OCI-LY3 (cell line): ENCODE data around the gene CLP1.

ENCODE experiments used
- H2AFZ ChIP-seq: fragments of 200-600, 300-600 bp; shearing (Covaris generic); 2 replicates; pipeline ENCODE4 v1.6.0; 2014; ENCODE audit warnings: antibody characterized with exemption, low read depth, low read length
- H3K27ac ChIP-seq: fragments of 200-600, 300-600 bp; sonication (generic); 2 replicates; pipeline ENCODE4 v1.5.1; 2014; ENCODE audit warnings: mild to moderate bottlenecking, low read length, moderate library complexity, mixed read lengths
- H3K27me3 ChIP-seq: fragments of 200-600, 300-600 bp; sonication (generic); 2 replicates; pipeline ENCODE4 v1.6.1; 2014; ENCODE audit warnings: low read depth, low read length, mixed read lengths
- H3K36me3 ChIP-seq: fragments of 200-600, 300-600 bp; sonication (generic); replicated peaks from 2 replicates; pipeline ENCODE3; 2014; ENCODE audit warnings: low read depth, low read length, mixed read lengths
- H3K4me1 ChIP-seq: fragments of 300-600, 200-600 bp; sonication (generic); 2 replicates; pipeline ENCODE4 v1.6.1; 2014; ENCODE audit warnings: low read length, mixed read lengths
- H3K4me2 ChIP-seq: fragments of 200-600, 300-600 bp; sonication (generic); 2 replicates; pipeline ENCODE4 v1.6.1; 2014; ENCODE audit warnings: low read length, mixed read lengths
- H3K4me3 ChIP-seq: fragments of 300-600, 200-600 bp; sonication (generic); 2 replicates; pipeline ENCODE4 v1.5.1; 2014; ENCODE audit warnings: antibody characterized with exemption, mild to moderate bottlenecking, low read length, moderate library complexity
- H3K79me2 ChIP-seq: fragments of 300-600, 200-600 bp; shearing (Covaris generic); 2 replicates; pipeline ENCODE4 v1.6.1; 2014; ENCODE audit warnings: mild to moderate bottlenecking, low read length, mixed read lengths
- H3K9ac ChIP-seq: fragments of 300-600, 200-600 bp; shearing (Covaris generic); 2 replicates; pipeline ENCODE4 v1.6.0; 2014; ENCODE audit warnings: mild to moderate bottlenecking, low read length, moderate library complexity
- H3K9me3 ChIP-seq: fragments of 200-600, 300-600 bp; shearing (Covaris generic); 2 replicates; pipeline ENCODE4 v1.6.1; 2014; ENCODE audit warnings: low read length, mixed read lengths; ENCODE audit not compliant: insufficient read depth
- H4K20me1 ChIP-seq: fragments of 200-600, 300-600 bp; sonication (generic); 2 replicates; pipeline ENCODE4 v1.6.1; 2016; ENCODE audit warnings: low read length, mixed read lengths; ENCODE audit not compliant: insufficient read depth
- EZH2phosphoT487 ChIP-seq: fragments of 200-600 bp; shearing (Covaris generic); IDR thresholded peaks from 2 replicates; pipeline ENCODE4 v1.6.1; 2018; ENCODE audit warnings: antibody characterized with exemption, mixed run types, low read depth
- TF ChIP-seq, protein P1 (sequence below): fragments of 200-600, 300-600 bp; sonication (generic); IDR thresholded peaks from 2 replicates; pipeline ENCODE4 v1.5.1; 2014; ENCODE audit warnings: antibody characterized with exemption, low read length, low read depth

The CLP1 gene

DNA sequence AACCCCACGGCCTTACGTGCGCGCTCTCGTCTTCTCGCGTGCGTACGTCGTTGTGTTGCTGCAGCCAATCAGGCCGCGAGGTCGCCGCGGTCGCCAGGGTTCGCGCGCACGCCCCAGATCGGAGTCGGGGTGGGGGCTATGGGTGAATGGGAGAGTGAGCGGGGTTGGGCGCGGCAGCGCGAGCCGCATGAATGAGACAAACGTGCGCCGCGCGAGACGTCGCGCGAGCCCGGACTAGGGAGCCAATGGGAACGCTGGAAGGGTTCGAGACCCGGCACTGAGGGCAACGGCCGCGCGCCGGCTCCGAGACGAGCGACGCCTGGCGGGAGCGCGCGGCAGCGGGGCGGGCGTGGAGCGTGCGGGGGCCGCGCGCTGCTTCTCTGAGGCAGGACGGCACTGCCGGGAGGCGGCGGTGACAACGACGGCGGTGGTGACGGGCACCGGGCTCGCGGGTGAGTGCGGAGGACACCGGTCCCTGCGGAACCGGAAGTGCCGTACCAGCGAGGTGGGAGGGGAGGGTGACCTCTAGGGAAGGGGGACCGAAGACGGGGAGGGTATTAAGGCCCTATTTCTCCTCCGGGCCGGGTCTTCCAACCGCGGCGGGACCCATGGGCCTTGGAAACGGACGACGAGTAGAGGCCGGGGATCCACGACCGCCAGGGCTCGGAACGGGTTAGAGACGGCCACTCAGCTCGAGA, 10.3 kb downstream of the CLP1 start, which contains the start of gene ZDHHC5:
Gene ZDHHC5 (plus strand): TSS at position 379 of the 698 bp plus-strand sequence. CDS start 4,977 bp downstream, outside the sequence.
- Histone ChIP-seq H3K27me3 (no peaks in the 10 kb centered on the region), H3K4me1 (peaks cover 18% of the 10 kb centered on the region), H3K27ac (peak within 1 kb of the TSS; percentile 80), H3K79me2 (peaks cover 49% of the 10 kb centered on the region), H2AFZ (peak within 1 kb of the TSS; percentile 88), H4K20me1 (peaks cover 5% of the 10 kb centered on the region; the same call in 1 of the 2 replicates), H3K36me3 (peaks cover 15% of the 10 kb centered on the region), H3K9ac (peak within 1 kb of the TSS; percentile 98), H3K9me3 (no peaks in the 10 kb centered on the region), H3K4me2 (peak within 1 kb of the TSS; percentile 85), H3K4me3 (peak within 1 kb of the TSS; percentile 97)
- TF ChIP-seq, protein P1, sequence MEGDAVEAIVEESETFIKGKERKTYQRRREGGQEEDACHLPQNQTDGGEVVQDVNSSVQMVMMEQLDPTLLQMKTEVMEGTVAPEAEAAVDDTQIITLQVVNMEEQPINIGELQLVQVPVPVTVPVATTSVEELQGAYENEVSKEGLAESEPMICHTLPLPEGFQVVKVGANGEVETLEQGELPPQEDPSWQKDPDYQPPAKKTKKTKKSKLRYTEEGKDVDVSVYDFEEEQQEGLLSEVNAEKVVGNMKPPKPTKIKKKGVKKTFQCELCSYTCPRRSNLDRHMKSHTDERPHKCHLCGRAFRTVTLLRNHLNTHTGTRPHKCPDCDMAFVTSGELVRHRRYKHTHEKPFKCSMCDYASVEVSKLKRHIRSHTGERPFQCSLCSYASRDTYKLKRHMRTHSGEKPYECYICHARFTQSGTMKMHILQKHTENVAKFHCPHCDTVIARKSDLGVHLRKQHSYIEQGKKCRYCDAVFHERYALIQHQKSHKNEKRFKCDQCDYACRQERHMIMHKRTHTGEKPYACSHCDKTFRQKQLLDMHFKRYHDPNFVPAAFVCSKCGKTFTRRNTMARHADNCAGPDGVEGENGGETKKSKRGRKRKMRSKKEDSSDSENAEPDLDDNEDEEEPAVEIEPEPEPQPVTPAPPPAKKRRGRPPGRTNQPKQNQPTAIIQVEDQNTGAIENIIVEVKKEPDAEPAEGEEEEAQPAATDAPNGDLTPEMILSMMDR: peak; percentile 44
- TF ChIP-seq EZH2phosphoT487: no peak

DNA sequence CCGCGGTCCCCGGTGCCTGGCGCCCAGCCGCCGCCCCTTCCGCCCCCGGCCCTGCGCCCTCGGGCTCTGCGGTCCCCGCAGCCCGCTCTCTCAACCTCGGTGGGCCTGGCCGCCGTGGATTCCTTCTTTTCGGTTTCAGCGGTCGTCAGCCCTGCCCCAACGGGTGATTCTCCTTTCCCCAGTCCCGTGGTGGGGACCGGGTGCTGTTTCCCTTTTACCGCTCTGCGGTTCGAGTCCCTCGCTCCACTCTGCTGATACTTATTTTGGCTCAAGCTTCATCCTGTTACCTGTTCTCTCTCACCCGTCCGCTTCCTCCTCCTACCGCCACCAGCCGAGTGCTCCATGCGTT, 10.8 kb downstream of the CLP1 start:
- peaks cover 54% of the 10 kb centered on the region for H3K79me2 ChIP-seq
- H3K27me3 ChIP-seq: no peaks in the 10 kb centered on the region
- peaks cover 5% of the 10 kb centered on the region; the same call in 1 of the 2 replicates for H4K20me1 ChIP-seq
- H3K36me3 ChIP-seq: peaks cover 20% of the 10 kb centered on the region
- H3K9ac ChIP-seq: peak overlapping the region; percentile 98
- peak overlapping the region; percentile 32; the same call in 1 of the 2 replicates for H2AFZ ChIP-seq
- peaks cover 18% of the 10 kb centered on the region for H3K4me1 ChIP-seq
- H3K4me3 ChIP-seq: peak overlapping the region; percentile 97
- no peaks in the 10 kb centered on the region for H3K9me3 ChIP-seq
- H3K4me2 ChIP-seq: peak overlapping the region; percentile 85
- TF ChIP-seq, protein P1: no peak
- TF ChIP-seq EZH2phosphoT487: no peak
- H3K27ac ChIP-seq: peak overlapping the region; percentile 80

DNA sequence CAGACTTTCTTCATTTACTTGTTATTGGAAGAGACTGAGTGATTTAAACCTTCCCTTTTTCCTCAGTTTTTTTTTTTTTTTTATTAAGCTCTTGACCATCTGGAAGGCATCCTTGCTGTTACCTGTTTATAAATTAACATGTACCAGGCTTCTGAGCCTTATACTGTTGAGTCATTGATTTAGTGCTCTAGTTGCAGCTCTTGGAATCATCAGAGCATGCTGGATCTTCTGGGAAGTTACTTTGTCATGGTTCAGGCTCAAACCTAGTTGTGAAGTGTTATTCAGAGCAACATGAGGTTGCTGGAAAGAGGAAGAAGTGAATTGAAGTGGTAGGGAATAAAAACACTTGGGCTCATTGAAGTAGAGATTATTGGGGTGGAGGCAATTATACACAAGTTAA, 16.7 kb downstream of the CLP1 start:
- no peak overlapping the region for H3K27ac ChIP-seq
- H3K4me2 ChIP-seq: no peak overlapping the region
- no peaks in the 10 kb centered on the region for H3K27me3 ChIP-seq
- no peaks in the 10 kb centered on the region for H3K9me3 ChIP-seq
- H3K9ac ChIP-seq: no peak overlapping the region
- H4K20me1 ChIP-seq: peaks cover 29% of the 10 kb centered on the region
- H3K36me3 ChIP-seq: peaks cover 57% of the 10 kb centered on the region
- H3K79me2 ChIP-seq: peaks cover 95% of the 10 kb centered on the region
- TF ChIP-seq EZH2phosphoT487: no peak
- TF ChIP-seq, protein P1: no peak
- H3K4me3 ChIP-seq: no peak overlapping the region
- peaks cover 9% of the 10 kb centered on the region for H3K4me1 ChIP-seq
- H2AFZ ChIP-seq: no peak overlapping the region

DNA sequence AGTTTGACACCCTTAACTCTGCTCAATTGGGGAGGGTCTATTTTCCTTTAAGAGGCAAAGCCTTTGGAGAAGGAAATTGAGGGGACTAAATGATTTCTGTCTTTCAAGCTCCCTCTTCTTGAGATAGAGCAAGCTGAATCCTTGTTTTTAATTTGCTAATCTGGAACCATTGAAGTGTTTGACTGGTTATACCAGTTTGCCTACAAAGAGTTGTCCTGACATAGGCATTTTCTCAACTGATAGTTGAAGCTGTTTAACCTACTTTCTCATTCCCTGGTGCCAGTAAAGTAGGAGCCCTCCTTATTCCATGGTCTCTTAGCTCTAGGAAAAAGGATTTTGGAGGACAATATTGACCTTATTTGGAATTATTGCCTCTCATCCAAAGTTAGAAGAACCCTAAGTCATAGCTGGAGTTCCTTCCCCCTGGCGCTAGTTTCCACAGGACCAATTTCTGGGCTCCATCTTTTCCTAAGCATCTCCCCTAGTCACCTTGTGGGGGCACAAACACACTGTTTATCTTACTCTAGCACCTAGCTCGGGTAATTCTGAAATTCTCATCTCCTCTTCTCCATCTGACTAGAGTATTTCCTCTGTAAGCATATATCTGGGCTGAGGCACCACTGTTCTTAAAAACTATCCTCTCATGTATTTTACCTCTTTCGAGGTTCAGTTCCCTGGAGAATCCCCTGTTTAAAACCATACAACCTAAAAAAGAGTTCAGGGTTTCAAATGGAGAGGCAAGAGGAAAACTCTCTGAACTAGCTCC, 17.8 kb downstream of the CLP1 start:
- TF ChIP-seq, protein P1: no peak; the same call in 1 of the 2 replicates
- TF ChIP-seq EZH2phosphoT487: no peak
- Histone ChIP-seq H3K9ac (no peak overlapping the region), H3K4me2 (no peak overlapping the region), H3K4me3 (no peak overlapping the region), H3K27ac (no peak overlapping the region), H3K27me3 (no peaks in the 10 kb centered on the region), H2AFZ (no peak overlapping the region), H3K36me3 (peaks cover 62% of the 10 kb centered on the region), H3K79me2 (peaks cover 95% of the 10 kb centered on the region), H4K20me1 (peaks cover 35% of the 10 kb centered on the region), H3K9me3 (no peaks in the 10 kb centered on the region), H3K4me1 (peaks cover 10% of the 10 kb centered on the region; the same call in 1 of the 2 replicates)
